Sigmoid colon (tissue), 4 donors: ENCODE data around the gene TDRD7.
"Not testable (repeated sequence)": the region's sequence is repeated elsewhere in the genome, so short reads cannot be mapped to it uniquely, and the experiment has no call there.

Experiments
- POLR2AphosphoS5 ChIP-seq, 4 donors: sonication (generic); formaldehyde crosslinking; IDR thresholded peaks; one replicate each; pipeline ENCODE4 v1.6.1; 2017; ENCODE audit warnings: antibody characterized with exemption in 4 of 4
- TF ChIP-seq, protein P1 (sequence below), 4 experiments: fragments of 450-650 bp in 3 of 4; fragments of 200-600 bp in 1 of 4; IDR thresholded peaks; one replicate each; pipeline ENCODE4 v1.5.1; 2016 to 2019; ENCODE audit warnings: antibody characterized with exemption in 4 of 4, mild to moderate bottlenecking in 3 of 4, moderate library complexity in 2 of 4

DNA sequence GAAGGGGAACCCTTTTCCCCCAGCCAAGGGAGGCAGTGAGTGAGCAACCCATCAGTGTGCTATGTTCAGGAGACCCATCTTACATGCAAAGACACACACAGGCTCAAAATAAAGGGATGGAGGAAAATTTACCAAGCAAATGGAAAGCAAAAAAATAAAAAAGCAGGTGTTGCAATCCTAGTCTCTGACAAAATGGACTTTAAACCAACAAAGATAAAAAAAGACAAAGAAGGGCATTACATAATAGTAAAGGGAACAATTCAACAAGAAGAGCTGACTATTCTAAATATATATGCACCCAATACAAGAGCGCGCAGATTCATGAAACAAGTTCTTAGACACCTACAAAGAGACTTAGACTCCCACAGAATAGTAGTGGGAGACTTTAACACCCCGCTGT is 41.7 kb downstream of the TDRD7 start:
- TF ChIP-seq POLR2AphosphoS5 (IDR thresholded peaks at IDR 0.05) = not testable (repeated sequence)
- TF ChIP-seq, protein P1, sequence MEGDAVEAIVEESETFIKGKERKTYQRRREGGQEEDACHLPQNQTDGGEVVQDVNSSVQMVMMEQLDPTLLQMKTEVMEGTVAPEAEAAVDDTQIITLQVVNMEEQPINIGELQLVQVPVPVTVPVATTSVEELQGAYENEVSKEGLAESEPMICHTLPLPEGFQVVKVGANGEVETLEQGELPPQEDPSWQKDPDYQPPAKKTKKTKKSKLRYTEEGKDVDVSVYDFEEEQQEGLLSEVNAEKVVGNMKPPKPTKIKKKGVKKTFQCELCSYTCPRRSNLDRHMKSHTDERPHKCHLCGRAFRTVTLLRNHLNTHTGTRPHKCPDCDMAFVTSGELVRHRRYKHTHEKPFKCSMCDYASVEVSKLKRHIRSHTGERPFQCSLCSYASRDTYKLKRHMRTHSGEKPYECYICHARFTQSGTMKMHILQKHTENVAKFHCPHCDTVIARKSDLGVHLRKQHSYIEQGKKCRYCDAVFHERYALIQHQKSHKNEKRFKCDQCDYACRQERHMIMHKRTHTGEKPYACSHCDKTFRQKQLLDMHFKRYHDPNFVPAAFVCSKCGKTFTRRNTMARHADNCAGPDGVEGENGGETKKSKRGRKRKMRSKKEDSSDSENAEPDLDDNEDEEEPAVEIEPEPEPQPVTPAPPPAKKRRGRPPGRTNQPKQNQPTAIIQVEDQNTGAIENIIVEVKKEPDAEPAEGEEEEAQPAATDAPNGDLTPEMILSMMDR (IDR thresholded peaks at IDR 0.05) = not testable (repeated sequence)
